HG02610 (cell line): ENCODE results near the gene HYAL2.

Experiments used
- ATAC-seq: cut with Tn5 transposase; IDR thresholded peaks from one replicate; pipeline ENCODE4 v1.9.1; 2021; ENCODE audit warnings: mild to moderate bottlenecking, moderate library complexity; ENCODE audit not compliant: unreplicated experiment

Gene HYAL2

DNA sequence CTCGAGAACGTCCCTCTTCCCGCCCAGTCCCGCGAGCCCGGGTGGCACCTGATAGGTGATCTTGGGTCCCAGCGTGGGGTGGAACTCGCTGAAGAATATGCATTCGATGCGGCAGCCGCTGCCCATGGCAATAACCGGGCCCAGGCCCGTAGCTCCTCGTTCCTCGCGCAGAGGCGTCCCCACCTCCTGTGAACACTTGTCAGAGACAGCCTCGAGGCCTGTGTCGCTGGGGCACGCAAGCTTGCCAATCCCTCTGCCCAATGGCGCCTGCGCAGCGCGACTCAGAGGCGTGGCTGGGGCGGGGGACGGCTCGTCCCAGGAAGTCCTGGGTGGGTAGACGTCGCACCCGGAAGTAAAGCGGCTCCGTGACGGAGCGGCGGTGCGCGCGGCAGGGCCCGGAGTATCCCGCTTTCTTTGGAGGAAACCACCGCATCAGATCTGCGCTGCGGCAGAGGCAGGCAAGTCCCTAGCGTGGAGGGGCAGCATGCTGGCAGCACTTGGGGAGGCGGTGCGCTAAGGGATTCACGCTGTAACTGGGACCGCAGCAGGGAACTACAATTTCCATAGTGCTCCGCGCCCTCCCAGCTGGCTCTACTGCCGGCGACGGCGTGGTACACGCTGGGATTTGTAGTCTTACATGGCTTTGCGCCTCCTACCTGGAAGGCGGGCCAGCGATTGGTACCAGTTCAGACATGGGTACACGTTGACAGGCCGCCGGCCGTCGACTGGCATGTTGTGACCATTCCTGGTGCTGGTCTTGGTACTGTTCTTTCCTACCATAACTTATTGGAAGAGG lies 28.2 kb upstream of the HYAL2 start, which contains the start of the genes CYB561D2 and NPRL2:
CYB561D2 (plus strand) TSS at position 336 of the 796 bp plus-strand sequence. CDS start 572 bp downstream, outside the sequence.
NPRL2 (minus strand) TSS at position 249 of the 796 bp plus-strand sequence; CDS start at position 126, 123 bp downstream.
- ATAC-seq, result peak; percentile 85

DNA sequence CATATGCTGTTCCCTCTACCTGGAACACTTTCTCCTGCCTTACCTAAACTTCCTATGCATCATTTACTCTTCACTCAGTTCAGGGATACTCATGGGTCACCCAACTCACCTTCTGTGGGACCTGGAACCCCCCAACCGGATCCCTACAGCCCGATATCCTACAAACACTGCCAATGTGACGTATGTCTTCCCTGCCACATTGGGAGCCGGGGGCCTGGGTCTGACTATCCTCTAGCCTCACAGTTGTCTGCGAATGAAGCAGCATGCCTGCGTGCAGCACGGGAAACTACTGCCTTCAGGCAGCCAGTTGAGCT lies 27.6 kb upstream of the HYAL2 start:
- ATAC-seq, result no peak

GRCh38 chr3:50347187-50347813 lies 24.8 kb upstream of the HYAL2 start:
- no peak for ATAC-seq

DNA sequence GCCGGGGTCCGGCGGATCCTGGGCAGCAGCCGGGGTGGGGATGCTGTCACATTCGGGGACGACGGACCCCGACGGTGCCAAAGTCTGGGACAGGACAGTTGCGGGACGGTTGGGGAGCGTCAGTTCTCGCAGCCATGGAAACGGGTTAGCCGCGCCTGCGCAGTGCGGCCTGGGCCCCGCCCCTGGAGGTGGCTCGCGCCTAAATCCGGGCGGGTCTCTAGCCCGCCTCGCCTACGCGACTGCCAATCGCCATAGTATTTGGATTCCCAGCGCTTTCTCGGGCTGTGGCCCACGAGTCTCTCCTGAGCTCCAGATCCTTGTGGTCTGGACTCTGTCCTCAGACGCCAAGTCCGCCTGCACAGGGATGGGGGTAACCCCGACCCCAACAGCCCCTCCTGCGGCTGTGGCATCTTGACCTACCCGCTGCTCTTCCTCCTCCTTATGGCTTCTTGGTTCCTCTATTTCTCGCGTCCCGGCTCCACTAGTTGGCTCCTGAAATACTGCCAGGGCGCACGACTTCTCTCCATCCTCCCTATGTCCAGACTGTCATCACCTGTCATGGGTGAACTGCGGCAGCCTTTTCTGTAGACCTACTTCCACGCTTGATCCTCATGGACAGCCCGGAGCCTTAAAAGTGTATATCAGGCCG lies 23.2 kb upstream of the HYAL2 start, which contains the start of gene ZMYND10:
ZMYND10 (minus strand) TSS at position 147 of the 649 bp plus-strand sequence. CDS start 153 bp downstream, outside the sequence.
- no peak for ATAC-seq

DNA sequence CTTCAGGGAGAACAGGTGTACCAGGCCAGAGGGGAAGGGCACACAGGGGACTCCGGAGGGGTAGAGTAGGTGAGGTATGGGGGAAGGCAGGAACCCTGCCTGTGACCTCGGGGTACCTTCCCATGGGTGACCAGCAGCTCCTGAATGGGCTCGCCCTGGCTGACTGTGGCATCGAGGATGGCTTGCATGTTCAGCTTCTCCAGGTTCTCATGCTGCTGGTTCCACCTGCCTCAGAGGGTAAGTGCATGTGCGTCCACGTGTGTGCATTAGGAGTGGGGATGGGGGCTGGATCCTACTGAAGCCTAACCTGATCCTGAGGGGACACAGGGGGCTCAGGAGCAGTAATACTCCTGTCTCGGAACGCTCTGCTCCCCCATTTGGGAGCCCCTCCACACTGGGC lies 22.5 kb upstream of the HYAL2 start:
- no peak for ATAC-seq

DNA sequence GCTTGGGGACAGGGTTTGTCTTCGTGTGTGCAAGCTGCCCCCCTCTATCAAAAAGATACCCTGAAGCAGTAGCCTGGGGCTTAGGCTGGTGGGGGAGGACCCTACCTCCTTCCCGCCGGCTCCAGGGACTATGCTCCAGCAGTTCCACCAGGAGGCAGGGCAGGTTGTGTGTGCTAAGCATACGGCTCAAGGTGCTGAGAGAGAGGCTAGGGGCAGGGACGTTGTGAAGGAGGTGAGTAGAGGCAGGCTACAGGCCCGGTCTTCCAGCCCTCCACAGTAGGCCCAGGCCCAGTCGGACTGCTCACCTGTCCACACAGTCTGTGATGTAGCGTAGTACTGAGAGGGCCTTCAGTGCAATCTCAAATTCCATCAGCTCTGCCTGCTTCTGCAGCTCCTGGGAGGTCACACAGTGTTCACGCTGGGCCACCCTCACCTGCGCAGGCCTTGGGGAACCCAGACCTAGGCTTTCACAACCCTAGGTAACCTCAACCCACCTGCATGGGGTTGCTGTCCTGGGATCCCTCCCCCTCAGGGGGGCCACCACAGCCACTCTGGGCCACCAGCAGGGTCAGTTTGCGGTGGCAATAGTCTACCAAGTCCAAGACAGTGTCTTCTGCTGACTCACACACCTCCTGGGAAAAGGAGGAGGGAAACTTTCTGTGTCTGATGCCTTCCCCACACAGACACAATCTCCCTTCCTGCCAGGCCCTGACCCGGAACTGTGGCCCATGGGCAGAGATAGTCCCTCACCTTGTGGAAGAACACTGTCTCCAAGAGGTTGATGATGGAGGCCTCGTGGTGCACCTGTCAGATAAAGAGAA lies 20.5 kb upstream of the HYAL2 start:
- ATAC-seq, result no peak

DNA sequence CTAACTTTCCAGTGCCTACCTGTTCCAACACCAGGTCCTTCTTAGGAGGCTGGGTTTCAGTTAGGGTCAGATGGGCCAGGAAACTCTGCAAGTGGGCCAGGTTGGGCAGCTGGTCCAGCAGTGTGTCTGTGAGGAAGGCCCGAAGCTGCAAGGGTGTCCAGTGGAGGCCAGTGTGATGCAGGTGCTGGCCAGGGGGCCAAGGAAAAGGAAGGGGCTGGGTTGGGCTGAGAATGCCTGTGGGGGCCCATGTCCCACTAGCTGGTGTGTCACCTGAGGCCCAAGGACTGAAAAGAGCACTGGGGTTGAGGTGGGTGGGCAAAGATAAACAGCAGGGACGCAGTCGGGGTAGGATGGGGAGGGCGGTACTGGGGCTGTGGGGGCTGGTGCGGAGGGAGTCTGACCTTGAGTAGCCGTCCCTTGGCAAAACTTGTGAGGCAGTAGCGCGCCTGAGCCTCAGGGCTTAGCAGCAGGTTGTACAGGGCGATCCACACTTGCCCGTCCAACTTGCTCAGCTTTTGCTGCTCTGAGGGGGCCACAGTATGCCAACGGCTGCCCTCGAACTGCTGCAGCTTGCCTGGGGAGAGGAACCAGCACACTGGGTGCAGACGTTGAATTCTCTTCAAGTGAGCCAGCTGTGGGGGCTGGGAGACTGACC lies 19.6 kb upstream of the HYAL2 start:
- ATAC-seq, result no peak

GRCh38 chr3:50341537-50341936 lies 19.0 kb upstream of the HYAL2 start:
- ATAC-seq, result no peak

DNA sequence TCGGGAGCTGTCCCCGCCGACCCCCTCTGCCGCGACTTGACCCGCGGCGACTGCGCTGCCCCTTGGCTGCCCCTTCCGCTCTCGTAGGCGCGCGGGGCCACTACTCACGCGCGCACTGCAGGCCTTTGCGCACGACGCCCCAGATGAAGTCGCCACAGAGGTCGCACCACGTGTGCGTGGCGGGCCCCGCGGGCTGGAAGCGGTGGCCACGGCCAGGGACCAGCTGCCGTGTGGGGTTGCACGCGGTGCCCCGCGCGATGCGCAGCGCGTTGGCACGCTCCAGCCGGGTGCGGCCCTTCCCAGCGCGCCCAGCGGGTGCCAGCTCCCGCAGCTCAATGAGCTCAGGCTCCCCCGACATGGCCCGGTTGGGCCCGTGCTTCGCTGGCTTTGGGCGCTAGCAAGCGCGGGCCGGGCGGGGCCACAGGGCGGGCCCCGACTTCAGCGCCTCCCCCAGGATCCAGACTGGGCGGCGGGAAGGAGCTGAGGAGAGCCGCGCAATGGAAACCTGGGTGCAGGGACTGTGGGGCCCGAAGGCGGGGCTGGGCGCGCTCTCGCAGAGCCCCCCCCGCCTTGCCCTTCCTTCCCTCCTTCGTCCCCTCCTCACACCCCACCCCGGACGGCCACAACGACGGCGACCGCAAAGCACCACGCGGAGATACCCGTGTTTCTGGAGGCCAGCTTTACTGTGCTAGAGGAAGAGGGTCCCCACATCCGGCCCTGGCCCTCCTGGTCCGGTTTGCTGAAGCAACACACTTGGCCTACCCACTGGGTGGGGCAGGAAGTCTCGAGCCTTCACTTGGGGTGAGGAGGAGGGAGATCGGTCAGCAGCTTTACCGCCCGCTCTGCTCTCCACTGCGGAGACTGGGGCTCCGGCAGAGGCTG lies 18.1 kb upstream of the HYAL2 start, which contains the start of gene RASSF1:
RASSF1 (minus strand) TSS at position 389 of the 882 bp plus-strand sequence; CDS start at position 358, 31 bp downstream.
- ATAC-seq, result peak; percentile 17

DNA sequence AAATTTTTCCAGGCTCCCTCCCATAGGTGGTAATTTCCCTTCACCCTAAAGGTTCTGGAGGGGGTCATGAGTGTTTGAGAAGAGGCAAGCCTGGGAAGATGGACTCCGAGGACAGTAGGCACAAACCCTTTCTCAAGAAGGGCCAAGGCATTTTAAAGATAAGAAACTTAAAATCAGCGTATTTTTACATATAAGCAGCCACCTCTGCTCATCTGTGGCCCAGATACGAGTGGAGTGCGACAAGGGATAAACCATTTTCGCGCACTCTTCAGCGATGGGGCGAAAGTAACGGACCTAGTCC lies 17.6 kb upstream of the HYAL2 start:
- ATAC-seq, result no peak

- ATAC-seq, result no peak
These were observed 17.1 kb upstream of the HYAL2 start for GRCh38 chr3:50339485-50340146.

- no peak for ATAC-seq
These were observed 16.4 kb upstream of the HYAL2 start for GRCh38 chr3:50338965-50339364.

- peak; percentile 72 for ATAC-seq
These were observed 14.8 kb upstream of the HYAL2 start for GRCh38 chr3:50337175-50337861.

- peak; percentile 27 for ATAC-seq
These were observed 14.1 kb upstream of the HYAL2 start for GRCh38 chr3:50336452-50337174.

GRCh38 chr3:50334339-50335075 lies 12.0 kb upstream of the HYAL2 start:
- no peak for ATAC-seq

GRCh38 chr3:50333744-50334328 lies 11.3 kb upstream of the HYAL2 start:
- no peak for ATAC-seq
